Measurements from ENCODE around the gene MOB3A. TPM values are rescaled to one million over a fixed set of nuclear protein-coding genes. Genes with fewer than 3 reads are reported as not detected.

The MOB3A gene
- total RNA-seq, 4 donors from 2014 or later = 18.7 to 74.2 (median 46.1) TPM

DNA sequence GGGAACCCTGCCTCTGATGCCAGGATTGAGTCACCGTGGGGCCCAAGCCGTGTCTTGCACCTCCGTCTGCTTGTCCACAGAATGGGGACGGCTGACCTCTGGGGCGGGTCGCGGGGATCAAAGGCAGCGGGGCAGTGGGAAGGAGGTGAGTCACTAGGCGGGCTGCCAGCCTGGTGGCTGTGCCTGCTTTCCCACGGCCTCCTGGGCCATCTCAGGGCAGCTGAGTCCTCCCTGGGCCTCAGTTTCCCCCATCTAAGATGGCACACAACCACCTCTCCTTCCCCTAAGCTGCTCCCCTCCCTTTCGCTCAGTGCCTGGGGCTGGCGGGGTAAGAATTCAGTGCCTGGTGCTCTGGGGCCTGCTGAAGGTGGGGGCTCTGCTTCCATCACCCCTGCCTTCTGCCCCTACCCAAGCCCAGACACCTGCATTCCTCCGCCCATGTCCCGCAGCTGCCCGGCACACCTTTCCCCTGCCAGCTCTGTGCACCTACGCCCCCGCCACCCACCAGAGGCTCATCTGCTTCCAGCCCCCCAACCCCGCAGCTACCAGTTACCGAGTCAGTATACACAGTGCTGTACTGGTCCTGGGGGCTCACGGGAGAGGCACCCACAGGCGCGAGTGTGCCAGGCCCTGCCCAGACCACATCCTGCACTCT lies 48.5 kb downstream of the MOB3A start:
- peak in 1 of 3 donors; percentile 51 for TF ChIP-seq POLR2AphosphoS5 (IDR thresholded peaks at IDR 0.05)
- no peak for TF ChIP-seq POLR2A (IDR thresholded peaks at IDR 0.05)
- TF ChIP-seq, protein P1, sequence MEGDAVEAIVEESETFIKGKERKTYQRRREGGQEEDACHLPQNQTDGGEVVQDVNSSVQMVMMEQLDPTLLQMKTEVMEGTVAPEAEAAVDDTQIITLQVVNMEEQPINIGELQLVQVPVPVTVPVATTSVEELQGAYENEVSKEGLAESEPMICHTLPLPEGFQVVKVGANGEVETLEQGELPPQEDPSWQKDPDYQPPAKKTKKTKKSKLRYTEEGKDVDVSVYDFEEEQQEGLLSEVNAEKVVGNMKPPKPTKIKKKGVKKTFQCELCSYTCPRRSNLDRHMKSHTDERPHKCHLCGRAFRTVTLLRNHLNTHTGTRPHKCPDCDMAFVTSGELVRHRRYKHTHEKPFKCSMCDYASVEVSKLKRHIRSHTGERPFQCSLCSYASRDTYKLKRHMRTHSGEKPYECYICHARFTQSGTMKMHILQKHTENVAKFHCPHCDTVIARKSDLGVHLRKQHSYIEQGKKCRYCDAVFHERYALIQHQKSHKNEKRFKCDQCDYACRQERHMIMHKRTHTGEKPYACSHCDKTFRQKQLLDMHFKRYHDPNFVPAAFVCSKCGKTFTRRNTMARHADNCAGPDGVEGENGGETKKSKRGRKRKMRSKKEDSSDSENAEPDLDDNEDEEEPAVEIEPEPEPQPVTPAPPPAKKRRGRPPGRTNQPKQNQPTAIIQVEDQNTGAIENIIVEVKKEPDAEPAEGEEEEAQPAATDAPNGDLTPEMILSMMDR (IDR thresholded peaks at IDR 0.05) = no peak
- peaks cover 0 to 8% (median 4%) of the 10 kb centered on the region in 4 donors for H3K36me3 ChIP-seq
- 64% methylated on average over 22 of the region's 22 CpGs; no CpG with 5 or more reads in 1 of the 2 donors for WGBS, 2 donors (ENCODE audit: low coverage in 1 of 2)
- in situ Hi-C loops (cut with MboI; ENCODE audit: low pct_ligation_motif_present in 1 of 4, low pct_unique_long_range_greater_than_20kb in 1 of 4, low sequenced_read_pairs in 3 of 4) = no loop called here
- H3K4me3 ChIP-seq = peak overlapping the region in 1 of 4 donors; percentile 95
- no peaks in the 10 kb centered on the region for H3K27me3 ChIP-seq
- H3K27ac ChIP-seq = peak overlapping the region; percentile 96 to 100 (median 99)
- intact Hi-C loops (cut with DNase I; ENCODE audit: low total_unique reads) = no loop called here
- H3K4me1 ChIP-seq = peaks cover 69 to 80% (median 72%) of the 10 kb centered on the region in 4 donors
- H3K9me3 ChIP-seq = no peaks in the 10 kb centered on the region
- peak; percentile 57 for DNase-seq

DNA sequence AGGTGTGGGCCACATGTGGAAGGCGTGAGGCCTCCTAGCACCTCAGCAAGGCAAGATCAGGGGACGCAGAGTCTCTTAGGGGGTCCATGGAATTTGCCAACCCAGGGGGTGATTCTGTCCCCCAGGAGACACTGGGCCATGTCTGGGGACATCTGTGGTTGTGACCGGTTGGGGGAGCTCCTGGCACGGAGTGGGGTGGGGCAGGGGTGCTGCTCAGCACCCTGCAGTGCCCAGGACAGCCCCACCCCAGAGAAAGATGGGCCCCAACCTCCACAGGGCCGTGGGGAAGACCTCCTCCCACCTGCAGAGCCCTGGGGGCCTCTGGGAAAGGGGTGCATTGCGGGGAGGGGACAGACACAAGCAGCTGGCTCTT lies 49.1 kb downstream of the MOB3A start:
- intact Hi-C loops (cut with DNase I; ENCODE audit: low total_unique reads) = no loop called here
- in situ Hi-C loops (cut with MboI; ENCODE audit: low pct_ligation_motif_present in 1 of 4, low pct_unique_long_range_greater_than_20kb in 1 of 4, low sequenced_read_pairs in 3 of 4) = no loop called here
- Histone ChIP-seq H3K4me1 (peaks cover 68 to 80% (median 72%) of the 10 kb centered on the region in 4 donors), H3K9me3 (no peaks in the 10 kb centered on the region), H3K4me3 (no peak overlapping the region), H3K27ac (peak overlapping the region; percentile 96 to 100 (median 99)), H3K36me3 (peaks cover 0 to 8% (median 4%) of the 10 kb centered on the region in 4 donors), H3K27me3 (no peaks in the 10 kb centered on the region)
- WGBS, 2 donors (ENCODE audit: low coverage in 1 of 2) = 69% methylated on average over 5 of the region's 6 CpGs; no CpG with 5 or more reads in 1 of the 2 donors
- no peak for TF ChIP-seq EP300 (IDR thresholded peaks at IDR 0.05; ENCODE audit: low read depth)
- TF ChIP-seq POLR2AphosphoS5 (IDR thresholded peaks at IDR 0.05) = no peak
- TF ChIP-seq POLR2A (IDR thresholded peaks at IDR 0.05) = no peak
- TF ChIP-seq, protein P1 (IDR thresholded peaks at IDR 0.05) = no peak
- no peak for DNase-seq

DNA sequence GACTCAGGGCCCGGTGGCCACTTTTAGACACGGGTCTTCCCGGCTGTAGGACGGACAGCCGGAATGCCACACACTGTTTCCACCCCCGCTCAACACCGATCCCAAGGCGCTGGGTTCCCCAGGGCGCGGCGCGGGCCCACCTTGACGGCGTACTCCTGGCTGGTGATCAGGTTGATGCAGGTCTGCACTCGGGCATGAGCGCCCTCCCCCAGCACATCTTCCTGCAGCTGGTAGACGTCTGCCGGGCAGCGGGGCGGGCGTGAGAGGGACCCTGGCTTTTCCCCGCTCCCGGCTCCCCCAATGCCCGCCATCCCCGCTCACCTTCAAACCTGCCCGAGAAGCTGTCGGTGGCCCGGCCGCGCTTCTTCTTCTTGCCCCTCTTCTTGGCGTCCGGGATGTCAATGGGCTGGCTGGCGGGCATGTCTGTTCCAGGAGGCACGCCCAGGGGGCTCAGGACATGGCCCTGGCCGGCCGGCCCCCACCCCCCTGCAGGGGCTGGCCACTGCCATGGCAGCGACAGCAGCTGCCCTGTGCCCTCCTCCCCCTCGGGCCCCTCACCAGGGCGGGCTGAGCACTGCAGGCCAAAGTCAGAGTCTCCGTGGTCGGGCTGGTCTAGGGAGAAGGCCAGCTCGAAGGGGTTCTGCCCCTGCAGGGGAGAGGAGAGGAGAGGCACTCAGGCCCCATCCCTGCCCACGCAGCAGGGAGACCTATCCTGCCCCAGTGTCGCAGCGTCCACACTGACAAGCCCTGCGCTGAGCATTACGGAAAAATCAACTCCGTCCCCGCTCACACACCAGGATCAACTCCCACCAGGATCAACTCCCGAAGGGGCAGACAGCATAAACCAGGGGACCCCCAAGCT lies 49.8 kb downstream of the MOB3A start:
- no peak for DNase-seq
- Histone ChIP-seq H3K27ac (peak overlapping the region; percentile 95 to 99 (median 98)), H3K9me3 (no peaks in the 10 kb centered on the region), H3K36me3 (peaks cover 0 to 11% (median 5%) of the 10 kb centered on the region in 4 donors), H3K4me1 (peaks cover 66 to 78% (median 70%) of the 10 kb centered on the region in 4 donors), H3K27me3 (no peaks in the 10 kb centered on the region), H3K4me3 (no peak overlapping the region)
- WGBS, 2 donors (ENCODE audit: low coverage in 1 of 2) = 92% methylated on average over 42 of the region's 50 CpGs; no CpG with 5 or more reads in 1 of the 2 donors
- no peak for TF ChIP-seq POLR2A (IDR thresholded peaks at IDR 0.05)
- TF ChIP-seq, protein P1 (IDR thresholded peaks at IDR 0.05) = no peak
- TF ChIP-seq POLR2AphosphoS5 (IDR thresholded peaks at IDR 0.05) = peak in 1 of 3 donors; percentile 6
- no peak for TF ChIP-seq EP300 (IDR thresholded peaks at IDR 0.05; ENCODE audit: low read depth)
- intact Hi-C loops (cut with DNase I; ENCODE audit: low total_unique reads) = no loop called here
- in situ Hi-C loops (cut with MboI; ENCODE audit: low pct_ligation_motif_present in 1 of 4, low pct_unique_long_range_greater_than_20kb in 1 of 4, low sequenced_read_pairs in 3 of 4) = no loop called here

DNA sequence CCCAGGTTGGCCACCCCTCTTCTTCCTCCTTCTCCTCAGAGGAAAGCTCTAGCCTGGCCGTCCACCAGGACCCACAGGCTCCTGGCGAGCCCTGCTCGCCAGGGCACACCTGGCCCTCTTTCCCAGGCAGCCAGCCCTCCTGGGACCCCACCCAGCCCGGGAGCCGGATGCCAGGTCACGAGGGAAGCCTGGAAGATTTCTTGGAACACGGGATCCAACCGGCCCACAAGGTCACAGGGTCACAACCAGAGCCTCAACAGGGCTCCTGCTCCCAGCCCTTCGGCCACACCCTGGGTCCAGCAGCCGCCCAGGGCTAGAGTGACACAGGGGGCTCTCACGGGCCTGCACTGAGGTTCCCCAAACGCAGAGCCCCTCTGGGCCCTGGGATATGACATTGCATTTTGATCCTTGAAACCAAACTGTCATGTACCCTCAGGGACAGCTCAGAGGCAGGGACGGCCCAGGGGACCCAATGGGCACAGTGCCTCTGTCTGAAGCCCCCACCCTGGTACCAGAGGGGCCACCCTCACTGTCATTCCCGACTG lies 50.6 kb downstream of the MOB3A start:
- no peak for DNase-seq

More for the DNA sequence above, 50.6 kb downstream of the MOB3A start:
- Histone ChIP-seq H3K9me3 (no peaks in the 10 kb centered on the region), H3K36me3 (peaks cover 0 to 18% (median 9%) of the 10 kb centered on the region in 4 donors), H3K27ac (peak overlapping the region; percentile 12 to 99 (median 68)), H3K27me3 (no peaks in the 10 kb centered on the region), H3K4me3 (no peak overlapping the region), H3K4me1 (peaks cover 72 to 84% (median 76%) of the 10 kb centered on the region in 4 donors)
- TF ChIP-seq EP300 (IDR thresholded peaks at IDR 0.05; ENCODE audit: low read depth) (no peak), POLR2A (IDR thresholded peaks at IDR 0.05) (no peak), POLR2AphosphoS5 (IDR thresholded peaks at IDR 0.05) (no peak)
- TF ChIP-seq, protein P1 (IDR thresholded peaks at IDR 0.05) = no peak
- in situ Hi-C loops (cut with MboI; ENCODE audit: low pct_ligation_motif_present in 1 of 4, low pct_unique_long_range_greater_than_20kb in 1 of 4, low sequenced_read_pairs in 3 of 4) = no loop called here
- WGBS, 2 donors (ENCODE audit: low coverage in 1 of 2) = 67% methylated on average over 14 of the region's 14 CpGs; no CpG with 5 or more reads in 1 of the 2 donors
- intact Hi-C loops (cut with DNase I; ENCODE audit: low total_unique reads) = no loop called here

Measured in transverse colon (tissue), 4 donors.